Astrocyte (in vitro differentiated cells and primary cell): Measurements from ENCODE around the gene AICDA. TPM values are rescaled to one million over a fixed set of nuclear protein-coding genes. Genes with fewer than 3 reads are reported as not detected.

ENCODE experiments used
- DNase-seq: peaks from one replicate; pipeline ENCODE4 v3.0.0-alpha.2; 2010; ENCODE audit warnings: low read depth
- FAIRE-seq: peaks from 2 replicates; lab custom pipeline; 2011; peaks lifted over from hg19 to GRCh38; lab: Jason Lieb, UNC
- H2AFZ ChIP-seq: 2 replicates; pipeline ENCODE4 v1.6.0; 2012; ENCODE audit warnings: low read depth, low read length, inconsistent platforms
- H3K27ac ChIP-seq: 2 replicates; pipeline ENCODE4 v1.5.1; 2011; ENCODE audit warnings: low read depth, low read length, inconsistent platforms
- H3K27me3 ChIP-seq: 2 replicates; pipeline ENCODE4 v1.6.0; 2011; ENCODE audit warnings: low read length, inconsistent platforms; ENCODE audit not compliant: insufficient read depth
- H3K36me3 ChIP-seq: 2 replicates; pipeline ENCODE4 v1.5.1; 2011; ENCODE audit warnings: low read length, inconsistent platforms; ENCODE audit not compliant: insufficient read depth
- H3K4me1 ChIP-seq: 2 replicates; pipeline ENCODE4 v1.5.1; 2011; ENCODE audit warnings: low read length, inconsistent platforms; ENCODE audit not compliant: insufficient read depth
- H3K4me2 ChIP-seq: 2 replicates; pipeline ENCODE4 v1.6.0; 2012; ENCODE audit warnings: low read length, inconsistent platforms
- H3K4me3 ChIP-seq: 2 replicates; pipeline ENCODE4 v1.5.1; 2011; ENCODE audit warnings: low read depth, mild to moderate bottlenecking, low read length, inconsistent platforms; ENCODE audit not compliant: insufficient read depth
- H3K79me2 ChIP-seq: 2 replicates; pipeline ENCODE4 v1.6.0; 2012; ENCODE audit warnings: mild to moderate bottlenecking, low read length, inconsistent platforms; ENCODE audit not compliant: insufficient read depth
- H3K9ac ChIP-seq: 2 replicates; pipeline ENCODE4 v1.6.0; 2012; ENCODE audit warnings: mild to moderate bottlenecking, low read length, inconsistent platforms
- H3K9me3 ChIP-seq: 2 replicates; pipeline ENCODE4 v1.5.1; 2012; ENCODE audit warnings: low read depth, mild to moderate bottlenecking, low read length, inconsistent platforms; ENCODE audit not compliant: insufficient read depth
- H4K20me1 ChIP-seq: 2 replicates; pipeline ENCODE4 v1.6.0; 2012; ENCODE audit warnings: low read length, inconsistent platforms; ENCODE audit not compliant: insufficient read depth
- H3K27ac Mint-ChIP-seq: one replicate; pipeline ENCODE4 v1.8.0; 2021; ENCODE audit warnings: mild to moderate bottlenecking, mixed read lengths; ENCODE audit not compliant: unreplicated experiment
- H3K27me3 Mint-ChIP-seq: one replicate; pipeline ENCODE4 v1.8.0; 2021; ENCODE audit warnings: low read depth, mixed read lengths; ENCODE audit not compliant: unreplicated experiment
- H3K36me3 Mint-ChIP-seq: one replicate; pipeline ENCODE4 v1.8.0; 2021; ENCODE audit warnings: low read depth, mixed read lengths; ENCODE audit not compliant: unreplicated experiment
- H3K4me1 Mint-ChIP-seq: one replicate; pipeline ENCODE4 v1.8.0; 2021; ENCODE audit warnings: low read depth, mixed read lengths; ENCODE audit not compliant: unreplicated experiment
- H3K4me3 Mint-ChIP-seq: one replicate; pipeline ENCODE4 v1.8.0; 2021; ENCODE audit warnings: mild to moderate bottlenecking, moderate library complexity, mixed read lengths; ENCODE audit not compliant: unreplicated experiment
- H3K9me3 Mint-ChIP-seq: one replicate; pipeline ENCODE4 v1.8.0; 2021; ENCODE audit warnings: mild to moderate bottlenecking, mixed read lengths; ENCODE audit not compliant: unreplicated experiment
- CTCF ChIP-seq: IDR thresholded peaks from 2 replicates; pipeline ENCODE4 v1.5.1; 2011; ENCODE audit warnings: low read depth, mild to moderate bottlenecking, inconsistent platforms, low read length, moderate library complexity; ENCODE audit not compliant: insufficient read depth
- EZH2 ChIP-seq: IDR thresholded peaks from 2 replicates; pipeline ENCODE4 v1.6.1; 2012; ENCODE audit warnings: mild to moderate bottlenecking, low read length, inconsistent platforms; ENCODE audit not compliant: insufficient read depth
- total RNA-seq: library from RNA; stranded (reverse); gene quantifications from 2 replicates; pipeline ENCODE4 v1.2.1, GENCODE V29; 2021

Gene AICDA
- total RNA-seq, 1 donor from 2014 or later, result not detected

- DNase-seq (no peak), FAIRE-seq (no peak)
- no peaks in the 10 kb centered on the region for H4K20me1 ChIP-seq
- Mint-ChIP-seq H3K4me1 (peaks cover 4% of the 10 kb centered on the region), H3K9me3 (no peaks in the 10 kb centered on the region), H3K27me3 (no peaks in the 10 kb centered on the region), H3K27ac (no peak overlapping the region), H3K36me3 (no peaks in the 10 kb centered on the region), H3K4me3 (no peak overlapping the region)
- no peaks in the 10 kb centered on the region for H3K27me3 ChIP-seq
- no peak overlapping the region for H3K9ac ChIP-seq
- H3K79me2 ChIP-seq, result no peaks in the 10 kb centered on the region
- H3K4me1 ChIP-seq, result no peaks in the 10 kb centered on the region
- no peaks in the 10 kb centered on the region for H3K9me3 ChIP-seq
- no peak overlapping the region for H2AFZ ChIP-seq
- no peak for TF ChIP-seq CTCF
- no peak for TF ChIP-seq EZH2
- H3K4me2 ChIP-seq, result no peak overlapping the region
- no peaks in the 10 kb centered on the region for H3K36me3 ChIP-seq
- H3K4me3 ChIP-seq, result no peak overlapping the region
- H3K27ac ChIP-seq, result no peak overlapping the region
These were observed 18.6 kb downstream of the AICDA start for GRCh38 chr12:8594072-8594471.

GRCh38 chr12:8593246-8593645 is 19.4 kb downstream of the AICDA start:
- no peaks in the 10 kb centered on the region for H3K27me3 Mint-ChIP-seq

More at GRCh38 chr12:8593246-8593645, 19.4 kb downstream of the AICDA start:
- FAIRE-seq (no peak), DNase-seq (no peak)
- H3K36me3 ChIP-seq, result no peaks in the 10 kb centered on the region
- H4K20me1 ChIP-seq, result no peaks in the 10 kb centered on the region
- H3K27ac Mint-ChIP-seq, result no peak overlapping the region
- peaks cover 4% of the 10 kb centered on the region for H3K4me1 Mint-ChIP-seq
- no peaks in the 10 kb centered on the region for H3K9me3 ChIP-seq
- no peaks in the 10 kb centered on the region for H3K4me1 ChIP-seq
- H3K79me2 ChIP-seq, result no peaks in the 10 kb centered on the region
- no peaks in the 10 kb centered on the region for H3K9me3 Mint-ChIP-seq
- no peak for TF ChIP-seq CTCF
- no peak for TF ChIP-seq EZH2
- H3K27ac ChIP-seq, result no peak overlapping the region
- H2AFZ ChIP-seq, result no peak overlapping the region
- H3K27me3 ChIP-seq, result no peaks in the 10 kb centered on the region
- no peak overlapping the region for H3K4me3 Mint-ChIP-seq
- no peaks in the 10 kb centered on the region for H3K36me3 Mint-ChIP-seq
- H3K4me3 ChIP-seq, result no peak overlapping the region
- no peak overlapping the region for H3K9ac ChIP-seq
- H3K4me2 ChIP-seq, result no peak overlapping the region
